ENCODE data around the gene HOXC5.

HOXC5 gene

DNA sequence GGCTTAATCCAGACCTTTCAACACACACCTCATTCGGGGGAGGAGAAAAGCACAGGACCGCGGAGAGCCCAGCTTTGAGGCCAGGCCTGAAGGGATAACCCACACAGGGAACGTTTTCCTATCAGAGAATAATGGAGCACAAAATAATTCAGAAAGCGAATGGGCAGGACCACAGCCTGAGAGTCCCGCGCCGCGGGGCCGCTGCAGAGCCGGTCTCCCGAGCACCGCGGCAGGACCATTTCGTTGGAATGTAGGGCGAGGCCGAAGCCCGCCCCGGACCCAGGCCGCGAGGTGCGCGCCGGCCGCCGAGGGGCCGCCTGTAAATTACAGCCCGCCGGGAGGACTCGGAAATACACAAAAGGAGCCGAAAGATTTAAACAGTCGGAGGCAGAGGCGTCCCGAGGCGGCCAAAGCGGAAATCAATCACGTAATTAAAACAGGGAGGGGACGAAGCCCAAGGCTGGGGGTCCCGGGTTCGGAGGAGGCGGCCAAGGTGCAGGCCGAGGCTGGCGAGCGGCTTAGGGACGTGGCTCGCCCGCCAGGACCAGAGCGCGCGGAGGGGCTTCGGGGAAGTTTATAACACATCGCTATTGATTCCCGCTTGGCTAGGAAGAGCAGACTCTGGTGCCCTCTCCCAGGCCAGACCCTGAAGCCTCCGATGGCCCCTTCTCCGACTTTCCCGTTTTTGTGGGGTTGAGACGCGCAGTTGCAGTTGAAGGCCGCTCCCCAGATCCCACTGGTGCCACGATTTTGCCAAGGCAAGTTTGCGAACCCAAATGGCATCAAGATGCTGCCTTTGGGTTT, 14.5 kb downstream of the HOXC5 start:
- DNase-seq (ENCODE audit: low read depth) = no peak

- no peak for DNase-seq (ENCODE audit: low read depth)
Measured at GRCh38 chr12:54047964-54048303, 15.1 kb downstream of the HOXC5 start.

- no peak for DNase-seq (ENCODE audit: low read depth)
Measured at GRCh38 chr12:54048406-54049093, 15.7 kb downstream of the HOXC5 start.

- no peak for DNase-seq (ENCODE audit: low read depth)
Measured at GRCh38 chr12:54049108-54049507, 16.3 kb downstream of the HOXC5 start.

DNA sequence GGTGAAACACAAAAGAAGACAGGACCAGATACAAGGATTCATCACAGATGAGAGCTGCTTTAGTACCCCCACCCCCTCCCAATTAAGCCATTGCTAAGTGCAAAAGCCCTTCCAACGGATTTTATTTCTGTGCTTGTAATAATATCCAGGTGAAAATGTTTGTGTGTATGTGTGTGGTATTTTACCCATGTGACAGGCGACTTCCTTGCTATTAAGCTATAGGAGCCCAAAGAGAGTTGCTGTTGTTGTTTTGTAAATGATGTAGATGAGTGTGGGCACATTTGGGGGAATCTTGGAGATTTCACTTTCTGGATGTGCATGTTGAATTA, 17.6 kb downstream of the HOXC5 start:
- no peak for DNase-seq (ENCODE audit: low read depth)

DNA sequence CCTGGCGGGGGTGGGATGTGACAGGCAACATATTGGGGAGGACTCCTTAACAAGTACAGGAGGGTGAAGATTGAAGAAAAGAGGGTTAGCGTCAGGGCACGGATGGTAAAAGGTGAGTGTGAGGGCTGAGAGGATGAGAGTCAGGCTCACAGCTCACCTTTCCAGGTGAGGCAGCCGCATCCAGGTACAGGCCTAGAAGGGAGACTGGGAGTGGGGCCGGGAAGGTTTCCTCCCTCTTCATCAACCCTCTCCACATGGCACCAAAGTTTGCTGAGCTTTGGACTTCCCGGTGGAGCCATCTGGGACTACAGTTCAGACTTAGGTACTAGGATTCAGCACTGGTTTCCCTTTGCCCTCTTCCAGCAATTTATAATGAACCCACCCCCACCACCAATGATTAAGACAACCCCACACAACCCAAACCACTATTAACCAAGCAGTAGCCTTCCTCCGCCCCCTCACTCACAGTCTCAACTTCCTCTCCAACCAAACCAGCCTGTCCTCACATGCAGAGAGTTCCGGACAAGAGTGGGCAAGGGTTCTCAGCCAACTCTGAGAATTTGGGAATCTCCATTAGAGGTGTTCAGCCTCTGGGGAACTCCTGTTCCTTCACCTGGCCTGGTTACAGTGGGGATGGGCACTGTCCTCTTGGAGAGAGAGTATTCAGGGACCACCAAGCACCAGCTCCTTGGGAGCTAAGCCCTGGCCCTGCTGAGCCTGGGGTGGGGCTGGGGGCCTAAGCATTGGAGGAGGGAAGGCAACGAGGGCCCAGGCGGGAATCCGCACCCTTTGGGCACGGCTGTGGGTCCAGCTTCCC, 18.4 kb downstream of the HOXC5 start:
- no peak for DNase-seq (ENCODE audit: low read depth)

- no peak for DNase-seq (ENCODE audit: low read depth)
Measured at GRCh38 chr12:54051874-54052437, 19.1 kb downstream of the HOXC5 start.

DNA sequence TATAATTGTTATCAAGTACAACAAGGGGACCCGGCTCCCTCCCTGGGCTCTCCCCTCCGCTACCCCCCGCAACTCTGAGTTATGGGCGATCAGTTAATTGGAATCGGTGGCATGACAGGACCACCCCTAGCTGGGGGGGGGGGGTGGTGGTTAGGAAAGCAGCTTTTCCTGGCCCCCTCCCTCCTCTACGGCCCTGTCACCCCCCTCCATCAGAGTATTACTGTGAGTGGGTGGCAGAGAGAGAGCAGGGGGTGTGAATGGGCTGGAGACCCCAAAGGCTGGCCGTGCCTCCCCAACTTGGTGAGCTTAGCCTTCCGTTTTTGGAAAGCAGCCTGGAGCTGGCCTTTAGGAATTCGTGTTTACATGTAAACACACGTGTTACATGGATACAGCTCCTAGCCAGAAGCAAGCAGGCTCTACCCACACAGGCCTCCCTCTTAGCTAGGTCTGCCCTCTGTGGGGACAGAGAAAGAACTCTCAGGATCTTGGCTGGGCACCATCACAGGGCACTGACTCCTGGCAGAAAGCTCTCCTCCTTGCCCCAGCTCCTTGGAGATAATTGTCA, 19.7 kb downstream of the HOXC5 start:
- no peak for DNase-seq (ENCODE audit: low read depth)

- DNase-seq (ENCODE audit: low read depth) = no peak
Measured at GRCh38 chr12:54053003-54053750, 20.3 kb downstream of the HOXC5 start.

GRCh38 chr12:54053751-54054741, 21.2 kb downstream of the HOXC5 start, which contains the start of gene HOXC4:
Gene HOXC4, plus strand, starts transcription at chr12:54053835. Its CDS starts 88 bp downstream, at chr12:54053923.
- DNase-seq (ENCODE audit: low read depth) = no peak

GRCh38 chr12:54054742-54055194, 21.9 kb downstream of the HOXC5 start:
- DNase-seq (ENCODE audit: low read depth) = no peak

DNA sequence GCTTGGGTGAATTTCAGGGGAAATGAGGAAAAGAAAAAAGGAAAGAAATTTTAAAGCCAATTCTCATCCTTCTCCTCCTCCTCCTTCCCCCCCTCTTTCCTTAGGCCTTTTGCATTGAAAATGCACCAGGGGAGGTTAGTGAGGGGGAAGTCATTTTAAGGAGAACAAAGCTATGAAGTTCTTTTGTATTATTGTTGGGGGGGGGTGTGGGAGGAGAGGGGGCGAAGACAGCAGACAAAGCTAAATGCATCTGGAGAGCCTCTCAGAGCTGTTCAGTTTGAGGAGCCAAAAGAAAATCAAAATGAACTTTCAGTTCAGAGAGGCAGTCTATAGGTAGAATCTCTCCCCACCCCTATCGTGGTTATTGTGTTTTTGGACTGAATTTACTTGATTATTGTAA, 22.7 kb downstream of the HOXC5 start:
- no peak for DNase-seq (ENCODE audit: low read depth)

DNA sequence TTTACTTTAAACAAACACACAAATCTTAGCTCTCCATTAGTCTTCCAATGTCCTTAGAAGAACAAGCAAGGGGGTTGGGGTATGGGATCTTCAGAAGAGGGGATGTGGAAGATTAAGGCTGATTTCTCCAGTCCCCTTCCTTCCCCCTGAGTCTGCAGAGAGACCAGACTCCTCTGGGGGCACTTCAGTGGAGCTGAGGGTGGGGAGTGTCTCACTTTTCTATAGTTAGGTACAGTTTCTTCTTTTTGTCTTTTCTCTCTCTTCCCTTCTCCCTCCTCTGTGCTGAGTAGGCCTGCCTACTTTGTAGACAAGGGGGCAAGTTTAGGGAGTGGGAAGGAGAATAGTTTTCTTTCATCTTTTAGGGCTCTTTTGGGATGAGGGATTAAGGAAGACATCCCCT, 23.3 kb downstream of the HOXC5 start:
- no peak for DNase-seq (ENCODE audit: low read depth)

DNA sequence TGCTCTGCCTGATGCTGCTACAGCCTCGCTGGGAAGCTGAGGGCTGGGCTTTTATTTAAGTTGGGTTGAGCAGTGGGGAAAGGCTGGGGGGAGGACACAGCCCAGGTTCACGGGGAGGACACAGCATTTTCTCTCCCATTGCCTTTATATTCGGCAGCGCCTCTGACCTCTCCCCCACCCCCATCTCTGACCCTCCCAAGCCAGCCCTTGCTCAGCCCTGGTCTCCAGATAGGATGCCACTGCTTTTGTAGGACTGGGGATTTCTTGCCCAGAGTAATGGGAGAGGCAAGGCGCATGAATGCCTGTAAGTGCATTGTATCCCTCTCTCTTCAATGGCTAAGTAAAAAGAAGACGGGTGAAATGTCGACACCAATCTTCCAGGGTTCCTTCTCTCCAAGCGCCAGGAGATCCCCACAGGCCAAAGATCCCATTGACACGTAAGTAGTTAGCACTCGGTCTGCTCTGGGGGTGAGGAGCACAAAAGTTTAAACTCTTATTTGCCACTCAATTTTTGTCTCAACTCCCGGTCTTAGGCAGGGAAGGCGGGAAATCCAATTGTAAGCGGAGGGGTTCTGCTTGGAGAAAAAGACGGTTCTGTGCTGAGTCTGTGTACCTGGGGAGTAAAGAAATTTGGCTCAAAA, 25.4 kb downstream of the HOXC5 start:
- DNase-seq (ENCODE audit: low read depth) = no peak

GRCh38 chr12:54059668-54060067, 26.8 kb downstream of the HOXC5 start:
- no peak for DNase-seq (ENCODE audit: low read depth)

- no peak for DNase-seq (ENCODE audit: low read depth)
Measured at GRCh38 chr12:54060174-54060974, 27.5 kb downstream of the HOXC5 start.

DNA sequence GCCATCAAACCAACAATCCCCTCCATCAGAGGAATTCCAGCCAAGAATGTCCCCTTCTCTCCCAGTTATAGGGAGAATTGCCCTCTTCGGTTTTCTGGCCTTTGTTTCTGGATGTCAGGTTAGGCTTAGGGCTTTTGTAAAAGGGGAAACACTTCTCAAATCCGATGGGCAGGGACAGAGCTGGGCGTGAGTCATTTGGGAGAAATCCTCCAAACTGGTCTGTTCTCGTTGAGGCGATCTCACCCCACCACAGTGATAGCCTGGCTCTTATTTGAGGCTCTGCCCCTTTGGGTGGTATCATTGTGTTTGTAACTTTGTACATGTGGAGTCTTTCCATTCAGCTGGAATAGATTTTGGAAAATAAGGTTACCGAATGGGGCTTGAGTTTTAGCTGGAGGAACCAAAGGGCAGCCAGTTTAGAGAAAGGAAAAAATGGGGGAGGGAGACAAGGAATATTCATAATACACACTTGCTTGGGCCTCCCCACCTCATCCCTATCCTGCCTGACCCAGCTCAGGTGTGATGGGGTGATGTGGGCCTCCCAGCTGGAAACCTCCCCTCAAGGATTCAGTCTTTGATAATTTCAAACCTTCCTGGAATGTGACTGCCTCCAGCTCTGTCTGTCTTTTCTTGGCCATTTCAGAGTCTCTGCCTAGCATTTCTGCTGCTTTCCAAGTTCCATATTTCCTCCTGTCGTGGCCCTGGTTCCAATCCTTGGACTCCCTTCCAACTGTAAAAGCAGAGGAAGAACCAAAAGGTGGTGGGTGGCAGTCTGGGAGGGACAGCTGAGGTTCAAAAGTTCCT, 28.3 kb downstream of the HOXC5 start:
- DNase-seq (ENCODE audit: low read depth) = no peak

- no peak for DNase-seq (ENCODE audit: low read depth)
Measured at GRCh38 chr12:54065677-54066076, 32.8 kb downstream of the HOXC5 start.

All from activated T-helper 9 cell treated with anti-CD3 and anti-CD28 coated beads, Interleukin-2, amount 50 U/mL, for 16 hours (primary cell).